Measurements from ENCODE around the gene VOPP1. TPM values are rescaled to one million over a fixed set of nuclear protein-coding genes. Genes with fewer than 3 reads are reported as not detected.
A peak's percentile ranks its signal among the peaks of the same experiment; 100 is the strongest.

VOPP1 gene
- polyA plus RNA-seq, 1 experiment: 88.4 TPM

DNA sequence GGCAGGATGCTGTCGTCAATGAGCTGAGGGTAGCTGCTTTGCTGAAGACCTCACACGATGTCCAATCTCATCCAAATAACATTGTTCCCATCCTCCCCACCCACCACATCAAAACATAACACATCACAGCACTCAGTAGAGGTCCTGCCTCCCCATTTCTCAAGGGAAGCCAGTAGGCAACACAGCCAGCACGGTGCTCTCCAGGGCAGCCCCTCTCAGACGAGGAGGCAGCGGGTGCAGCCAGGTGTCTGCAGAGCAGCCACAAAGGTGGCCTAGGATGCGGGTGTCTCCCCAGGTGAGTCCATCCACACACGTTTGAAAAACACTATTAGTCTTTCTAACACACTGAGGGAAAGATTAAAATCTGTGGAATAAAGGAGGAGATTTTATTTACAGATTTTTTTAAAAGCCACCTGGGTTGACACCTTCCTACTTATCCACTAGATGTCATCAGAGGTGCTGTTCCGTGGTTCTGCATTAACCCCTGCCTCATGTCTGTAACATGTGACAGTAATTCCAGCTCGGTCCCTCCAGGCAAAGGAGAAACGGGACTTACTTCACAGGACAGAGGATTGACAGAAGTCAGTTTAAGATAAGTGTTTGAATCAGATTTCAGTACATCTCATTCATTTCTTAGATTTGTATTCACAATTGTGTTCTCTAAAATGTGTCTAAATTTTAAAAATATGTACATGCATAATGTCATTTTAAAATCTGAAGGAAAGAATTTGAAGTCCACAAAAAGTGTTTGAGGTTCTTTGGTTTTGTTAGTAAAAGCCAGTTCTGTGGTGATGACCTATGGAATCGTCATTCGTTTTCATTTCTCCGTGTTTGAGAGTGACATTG lies 139.1 kb downstream of the VOPP1 start:
- no peaks in the 10 kb centered on the region for H3K27me3 ChIP-seq (ENCODE audit: control insufficient read depth, insufficient read depth, low read length)
- no peak overlapping the region for H3K27ac ChIP-seq (ENCODE audit: low read depth, low read length)
- no peak for DNase-seq (ENCODE audit: low read depth, low spot score)
- POLR2A ChIA-PET: no interaction called here
- CTCF ChIA-PET: interaction anchor here (0.7 to 1.4 kb wide), 6 partner anchors 9 to 659 kb away, joined by 3 to 10 read pairs (median 4); no protein-coding TSS in a partner anchor
- H3K4me3 ChIP-seq (ENCODE audit: low read depth, low read length): no peak overlapping the region
- TF ChIP-seq, protein P1, sequence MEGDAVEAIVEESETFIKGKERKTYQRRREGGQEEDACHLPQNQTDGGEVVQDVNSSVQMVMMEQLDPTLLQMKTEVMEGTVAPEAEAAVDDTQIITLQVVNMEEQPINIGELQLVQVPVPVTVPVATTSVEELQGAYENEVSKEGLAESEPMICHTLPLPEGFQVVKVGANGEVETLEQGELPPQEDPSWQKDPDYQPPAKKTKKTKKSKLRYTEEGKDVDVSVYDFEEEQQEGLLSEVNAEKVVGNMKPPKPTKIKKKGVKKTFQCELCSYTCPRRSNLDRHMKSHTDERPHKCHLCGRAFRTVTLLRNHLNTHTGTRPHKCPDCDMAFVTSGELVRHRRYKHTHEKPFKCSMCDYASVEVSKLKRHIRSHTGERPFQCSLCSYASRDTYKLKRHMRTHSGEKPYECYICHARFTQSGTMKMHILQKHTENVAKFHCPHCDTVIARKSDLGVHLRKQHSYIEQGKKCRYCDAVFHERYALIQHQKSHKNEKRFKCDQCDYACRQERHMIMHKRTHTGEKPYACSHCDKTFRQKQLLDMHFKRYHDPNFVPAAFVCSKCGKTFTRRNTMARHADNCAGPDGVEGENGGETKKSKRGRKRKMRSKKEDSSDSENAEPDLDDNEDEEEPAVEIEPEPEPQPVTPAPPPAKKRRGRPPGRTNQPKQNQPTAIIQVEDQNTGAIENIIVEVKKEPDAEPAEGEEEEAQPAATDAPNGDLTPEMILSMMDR (IDR thresholded peaks at IDR 0.05; ENCODE audit: low read depth, low read length): peak; percentile 58
- no peaks in the 10 kb centered on the region for H3K9me3 ChIP-seq (ENCODE audit: control insufficient read depth, insufficient read depth, low read length)

DNA sequence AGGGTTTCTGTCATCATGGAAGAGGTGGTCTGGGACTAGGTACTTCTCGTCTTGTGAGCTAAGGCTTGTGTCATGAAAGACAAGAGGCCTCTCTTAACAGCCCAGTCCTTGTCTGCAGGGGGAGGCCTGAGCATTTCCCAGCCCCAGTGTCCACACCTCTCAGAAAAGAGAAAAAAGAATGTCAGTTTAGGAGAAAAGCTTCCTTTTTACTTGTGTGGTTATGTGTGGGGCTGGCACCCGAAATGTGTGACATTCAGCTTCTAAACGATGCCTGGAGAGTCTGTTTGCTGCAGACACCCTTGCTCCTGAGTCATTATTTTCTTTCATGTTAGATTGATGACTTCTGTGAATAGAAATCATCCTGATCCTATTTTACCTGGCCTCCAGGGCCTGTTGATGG lies 139.8 kb downstream of the VOPP1 start:
- no peak overlapping the region for H3K27ac ChIP-seq (ENCODE audit: low read depth, low read length)
- TF ChIP-seq, protein P1 (IDR thresholded peaks at IDR 0.05; ENCODE audit: low read depth, low read length): no peak
- no peaks in the 10 kb centered on the region for H3K9me3 ChIP-seq (ENCODE audit: control insufficient read depth, insufficient read depth, low read length)
- no peak for DNase-seq (ENCODE audit: low read depth, low spot score)
- no peaks in the 10 kb centered on the region for H3K27me3 ChIP-seq (ENCODE audit: control insufficient read depth, insufficient read depth, low read length)
- ChIA-PET POLR2A (no interaction called here), CTCF (interaction anchor here (1.3 to 1.4 kb wide), 3 partner anchors 12 to 17 kb away, joined by 3 to 10 read pairs (median 4); no protein-coding TSS in a partner anchor)
- H3K4me3 ChIP-seq (ENCODE audit: low read depth, low read length): no peak overlapping the region

DNA sequence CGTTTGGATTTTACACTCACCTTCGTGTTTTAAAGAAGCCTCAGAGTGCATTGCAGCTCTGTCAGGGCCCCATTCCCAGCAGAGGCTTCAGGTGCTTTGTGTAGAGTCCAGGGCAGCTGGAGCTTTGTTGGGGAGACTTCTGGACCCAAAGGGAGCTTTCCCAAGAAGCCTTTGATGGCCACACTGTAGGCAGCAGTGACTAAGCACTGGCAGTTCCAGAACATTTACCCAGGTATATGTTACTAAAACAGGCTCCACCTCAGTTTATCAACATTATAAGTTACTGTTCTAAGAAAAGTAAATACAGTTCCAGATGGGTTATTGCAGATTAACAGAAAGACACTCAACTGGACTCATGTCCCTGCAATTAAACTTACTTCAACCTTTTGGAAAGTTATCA lies 140.4 kb downstream of the VOPP1 start:
- TF ChIP-seq, protein P1 (IDR thresholded peaks at IDR 0.05; ENCODE audit: low read depth, low read length): no peak
- H3K4me3 ChIP-seq (ENCODE audit: low read depth, low read length): no peak overlapping the region
- POLR2A ChIA-PET: no interaction called here
- no peaks in the 10 kb centered on the region for H3K27me3 ChIP-seq (ENCODE audit: control insufficient read depth, insufficient read depth, low read length)
- no peaks in the 10 kb centered on the region for H3K9me3 ChIP-seq (ENCODE audit: control insufficient read depth, insufficient read depth, low read length)
- CTCF ChIA-PET: interaction anchor here (0.5 to 1.3 kb wide), 2 partner anchors 16 to 17 kb away, joined by 3 to 10 read pairs; no protein-coding TSS in a partner anchor
- no peak for DNase-seq (ENCODE audit: low read depth, low spot score)
- no peak overlapping the region for H3K27ac ChIP-seq (ENCODE audit: low read depth, low read length)

DNA sequence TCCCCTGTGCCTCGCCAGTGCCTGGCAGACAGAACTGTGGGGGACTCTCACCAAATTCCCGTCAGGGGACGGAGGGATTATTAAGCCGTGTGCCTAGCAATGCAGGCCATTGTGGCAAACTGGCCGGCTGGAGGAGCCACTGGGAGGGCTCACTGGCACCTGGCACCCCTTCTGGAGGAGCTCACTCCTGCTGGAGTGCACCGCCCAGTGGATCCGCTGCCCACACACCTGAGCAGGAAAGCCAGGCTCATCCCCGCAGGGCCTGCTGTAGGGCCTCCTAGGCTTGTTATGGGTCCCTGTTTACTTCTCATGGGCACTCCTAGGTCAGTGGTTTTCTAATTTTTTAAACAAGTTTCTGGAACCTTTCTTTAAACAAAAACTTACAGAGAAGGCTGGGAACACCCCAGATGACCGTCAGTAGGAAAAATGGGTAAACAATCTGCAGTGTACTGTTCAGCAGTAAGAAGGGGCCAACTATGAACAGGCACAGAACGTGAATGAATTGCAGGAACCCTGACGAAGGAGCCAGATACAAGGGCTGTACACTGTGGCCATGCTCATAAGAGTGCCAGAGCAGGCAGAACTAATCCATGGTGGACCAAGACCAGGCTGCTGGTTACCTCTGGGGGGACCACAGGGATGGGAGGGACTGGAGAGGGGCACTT lies 142.3 kb downstream of the VOPP1 start:
- Histone ChIP-seq H3K9me3 (ENCODE audit: control insufficient read depth, insufficient read depth, low read length) (no peaks in the 10 kb centered on the region), H3K4me3 (ENCODE audit: low read depth, low read length) (no peak overlapping the region), H3K27me3 (ENCODE audit: control insufficient read depth, insufficient read depth, low read length) (no peaks in the 10 kb centered on the region), H3K27ac (ENCODE audit: low read depth, low read length) (no peak overlapping the region)
- DNase-seq (ENCODE audit: low read depth, low spot score): no peak
- ChIA-PET POLR2A (no interaction called here), CTCF (interaction anchor here (1.3 kb wide), 1 partner anchor 15 kb away, joined by 8 read pairs; no protein-coding TSS in a partner anchor)
- TF ChIP-seq, protein P1 (IDR thresholded peaks at IDR 0.05; ENCODE audit: low read depth, low read length): no peak

DNA sequence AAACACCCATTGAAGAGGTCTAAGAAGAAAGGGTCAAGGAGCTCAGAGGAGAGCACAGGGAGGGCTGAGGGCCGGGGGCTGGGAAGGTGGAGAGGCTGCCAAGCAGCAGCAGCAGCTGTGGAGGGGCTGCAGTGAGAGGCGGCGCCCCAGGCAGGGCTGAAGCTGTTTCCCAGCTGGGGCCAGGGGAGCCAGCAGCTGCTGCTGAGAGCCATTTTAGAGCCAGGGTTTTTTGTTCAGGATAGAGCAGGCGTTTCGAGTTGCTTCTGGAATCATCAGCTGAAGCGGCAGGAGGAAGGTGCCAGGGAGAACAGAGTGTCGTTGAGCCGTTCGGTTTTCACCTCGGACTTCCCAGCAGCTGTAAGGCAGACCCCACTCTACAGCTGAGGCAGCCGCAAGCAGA lies 144.5 kb downstream of the VOPP1 start:
- no peak overlapping the region for H3K4me3 ChIP-seq (ENCODE audit: low read depth, low read length)
- ChIA-PET POLR2A (no interaction called here), CTCF (interaction anchor here (0.8 to 1.6 kb wide), 3 partner anchors 13 to 150 kb away, joined by 3 to 20 read pairs (median 5); no protein-coding TSS in a partner anchor)
- TF ChIP-seq, protein P1 (IDR thresholded peaks at IDR 0.05; ENCODE audit: low read depth, low read length): no peak
- H3K27ac ChIP-seq (ENCODE audit: low read depth, low read length): no peak overlapping the region
- DNase-seq (ENCODE audit: low read depth, low spot score): no peak
- H3K9me3 ChIP-seq (ENCODE audit: control insufficient read depth, insufficient read depth, low read length): no peaks in the 10 kb centered on the region
- no peaks in the 10 kb centered on the region for H3K27me3 ChIP-seq (ENCODE audit: control insufficient read depth, insufficient read depth, low read length)
